Breast epithelium (tissue), 3 donors: ENCODE data around the gene PLA2G4D.

Source experiments
- CTCF ChIP-seq, 3 donors: fragments of 450-650 bp; IDR thresholded peaks; one replicate each; pipeline ENCODE4 v1.5.1; 2016 to 2017; ENCODE audit warnings: antibody characterized with exemption in 3 of 3, mild to moderate bottlenecking in 3 of 3, moderate library complexity in 3 of 3
- POLR2A ChIP-seq: fragments of 450-650 bp; IDR thresholded peaks from one replicate; pipeline ENCODE4 v1.6.1; 2016; ENCODE audit warnings: antibody characterized with exemption, mild to moderate bottlenecking, moderate library complexity
- POLR2AphosphoS5 ChIP-seq, 3 donors: sonication (generic); formaldehyde crosslinking; IDR thresholded peaks; one replicate each; pipeline ENCODE4 v1.6.1; 2017; ENCODE audit warnings: antibody characterized with exemption in 3 of 3

- TF ChIP-seq POLR2A, result no peak
- no peak for TF ChIP-seq CTCF (IDR thresholded peaks at IDR 0.05)
- no peak for TF ChIP-seq POLR2AphosphoS5 (IDR thresholded peaks at IDR 0.05)
Measured at GRCh38 chr15:42087460-42087859, 6.9 kb downstream of the PLA2G4D start.
